Activated CD4-positive, alpha-beta T cell treated with anti-CD3 and anti-CD28 coated beads for 4 hours (primary cell): Measurements from ENCODE around the gene LAMA4.

Experiments used
- DNase-seq, 2 donors: peaks; one replicate each; pipeline ENCODE4 v3.0.0-alpha.2; 2020

LAMA4 gene

GRCh38 chr6:112253841-112254816 lies at the start of gene LAMA4:
Gene LAMA4 (minus strand): TSS chr6:112254567. CDS start chr6:112254150, 417 bp downstream.
- no peak for DNase-seq

- DNase-seq: no peak
Measured at GRCh38 chr6:112302142-112302705, 47.9 kb upstream of the LAMA4 start.

- DNase-seq: no peak
Measured at GRCh38 chr6:112300896-112301295, 46.5 kb upstream of the LAMA4 start.

GRCh38 chr6:112298816-112299281 lies 44.5 kb upstream of the LAMA4 start:
- DNase-seq: no peak

- no peak for DNase-seq
Measured at GRCh38 chr6:112298021-112298745, 43.8 kb upstream of the LAMA4 start.

GRCh38 chr6:112296694-112297093 lies 42.3 kb upstream of the LAMA4 start:
- no peak for DNase-seq

GRCh38 chr6:112296122-112296521 lies 41.8 kb upstream of the LAMA4 start:
- DNase-seq: no peak

- no peak for DNase-seq
Measured at GRCh38 chr6:112291161-112291762, 36.9 kb upstream of the LAMA4 start.

- DNase-seq: no peak
Measured at GRCh38 chr6:112289038-112289566, 34.7 kb upstream of the LAMA4 start.

GRCh38 chr6:112288475-112288874 lies 34.1 kb upstream of the LAMA4 start:
- DNase-seq: no peak

GRCh38 chr6:112287577-112288225 lies 33.3 kb upstream of the LAMA4 start:
- DNase-seq: no peak

- no peak for DNase-seq
Measured at GRCh38 chr6:112286500-112287144, 32.3 kb upstream of the LAMA4 start.

- DNase-seq: peak; percentile 8 to 9
Measured at GRCh38 chr6:112286010-112286409, 31.6 kb upstream of the LAMA4 start.

GRCh38 chr6:112284603-112285002 lies 30.2 kb upstream of the LAMA4 start:
- no peak for DNase-seq

- DNase-seq: no peak
Measured at GRCh38 chr6:112283621-112284020, 29.3 kb upstream of the LAMA4 start.

GRCh38 chr6:112281821-112282615 lies 27.7 kb upstream of the LAMA4 start:
- DNase-seq: no peak

- DNase-seq: no peak
Measured at GRCh38 chr6:112279031-112279935, 24.9 kb upstream of the LAMA4 start.

- DNase-seq: no peak
Measured at GRCh38 chr6:112275365-112275764, 21.0 kb upstream of the LAMA4 start.

GRCh38 chr6:112274774-112275173 lies 20.4 kb upstream of the LAMA4 start:
- DNase-seq: no peak

GRCh38 chr6:112272799-112273198 lies 18.4 kb upstream of the LAMA4 start:
- DNase-seq: no peak
